HepG2 (cell line): ENCODE measurements around the gene BEAN1. TPM values are rescaled to one million over a fixed set of nuclear protein-coding genes. Genes with fewer than 3 reads are reported as not detected.

Experiments
- AKNA ChIP-seq: sonication (generic); formaldehyde crosslinking; IDR thresholded peaks from 2 replicates; pipeline ENCODE4 v1.4.0; 2020; ENCODE audit warnings: missing genetic modification reagents, borderline replicate concordance
- ARNTL ChIP-seq: sonication (generic); formaldehyde crosslinking; IDR thresholded peaks from 2 replicates; pipeline ENCODE4 v1.4.0; 2020; ENCODE audit warnings: mild to moderate bottlenecking, missing genetic modification reagents
- ATRX ChIP-seq: sonication (generic); formaldehyde crosslinking; IDR thresholded peaks from 2 replicates; pipeline ENCODE4 v1.4.0; 2020; ENCODE audit warnings: missing genetic modification reagents, borderline replicate concordance
- CCDC6 ChIP-seq: sonication (generic); formaldehyde crosslinking; IDR thresholded peaks from 2 replicates; pipeline ENCODE4 v1.8.1; 2022; ENCODE audit warnings: mild to moderate bottlenecking, missing genetic modification reagents, moderate library complexity
- MTF2 ChIP-seq: sonication (generic); formaldehyde crosslinking; IDR thresholded peaks from 2 replicates; pipeline ENCODE4 v1.5.0; 2020; ENCODE audit warnings: missing genetic modification reagents, borderline replicate concordance
- MYC ChIP-seq: sonication (generic); formaldehyde crosslinking; IDR thresholded peaks from 2 replicates; pipeline ENCODE4 v1.9.0; 2021; ENCODE audit warnings: missing genetic modification reagents, borderline replicate concordance
- NONO ChIP-seq, 2 experiments: fragments of 450-650 bp in 1 of 2; sonication (generic) in 1 of 2; formaldehyde crosslinking in 1 of 2; IDR thresholded peaks in 1 of 2; conservative IDR thresholded peaks in 1 of 2; 2 replicates each; pipeline versions ENCODE4 v1.6.1 to v1.8.0; 2017 to 2022; ENCODE audit warnings: mild to moderate bottlenecking in 1 of 2, missing genetic modification reagents in 1 of 2, moderate library complexity in 1 of 2
- PATZ1 ChIP-seq: sonication (generic); formaldehyde crosslinking; IDR thresholded peaks from 2 replicates; pipeline ENCODE4 v1.4.0; 2020; ENCODE audit warnings: missing genetic modification reagents
- RFX5 ChIP-seq: IDR thresholded peaks from 2 replicates; pipeline ENCODE4 v1.6.1; 2011; ENCODE audit warnings: low read depth, low read length, improper control_type of control experiment
- SMARCC2 ChIP-seq: fragments of 450-650 bp; IDR thresholded peaks from 2 replicates; pipeline ENCODE4 v1.6.1; 2017; ENCODE audit warnings: antibody characterized with exemption, mild to moderate bottlenecking
- SUZ12 ChIP-seq: fragments of 150-350 bp; IDR thresholded peaks from 2 replicates; pipeline ENCODE4 v1.6.1; 2014; ENCODE audit warnings: low read depth, low read length
- TBX2 ChIP-seq: sonication (generic); formaldehyde crosslinking; IDR thresholded peaks from 2 replicates; pipeline ENCODE4 v1.5.0; 2020; ENCODE audit warnings: missing genetic modification reagents, mild to moderate bottlenecking, borderline replicate concordance
- ZBTB39 ChIP-seq: sonication (generic); formaldehyde crosslinking; IDR thresholded peaks from 2 replicates; pipeline ENCODE4 v1.5.0; 2020; ENCODE audit warnings: missing genetic modification reagents
- ZMAT3 ChIP-seq: sonication (generic); formaldehyde crosslinking; conservative IDR thresholded peaks from 2 replicates; pipeline ENCODE4 v1.7.0; 2021; ENCODE audit warnings: missing genetic modification reagents
- ZNF143 ChIP-seq: sonication (generic); formaldehyde crosslinking; IDR thresholded peaks from 2 replicates; pipeline ENCODE4 v1.4.0; 2020; ENCODE audit warnings: missing genetic modification reagents
- ZNF296 ChIP-seq: sonication (generic); formaldehyde crosslinking; conservative IDR thresholded peaks from 2 replicates; pipeline ENCODE4 v1.5.0; 2020; ENCODE audit warnings: mild to moderate bottlenecking, missing genetic modification reagents
- ZNF354B ChIP-seq: sonication (generic); formaldehyde crosslinking; IDR thresholded peaks from 2 replicates; pipeline ENCODE4 v1.8.0; 2022; ENCODE audit warnings: mild to moderate bottlenecking, missing genetic modification reagents
- ZNF431 ChIP-seq: sonication (generic); formaldehyde crosslinking; IDR thresholded peaks from 2 replicates; pipeline ENCODE4 v1.9.0; 2022; ENCODE audit warnings: missing genetic modification reagents, low read depth, mild to moderate bottlenecking, borderline replicate concordance
- ZNF788 ChIP-seq: sonication (generic); formaldehyde crosslinking; IDR thresholded peaks from 2 replicates; pipeline ENCODE4 v1.5.0; 2020; ENCODE audit warnings: mild to moderate bottlenecking, missing genetic modification reagents, borderline replicate concordance
- polyA plus RNA-seq, 8 experiments: library from polyadenylated mRNA; depleted of rRNA in 3 of 8; stranded (reverse) in 7 of 8; unstranded in 1 of 8; fragments of >200 nt; fragmentation: Illumina TruSeq in 4 of 8; extraction: Trizol in 4 of 8; gene quantifications; 2 replicates each; pipeline versions ENCODE4 v1.2.1 to v1.2.3, GENCODE V29; 2011 to 2016; ENCODE audit warnings: low read depth in 4 of 8, missing spikeins in 1 of 8, mixed read lengths in 1 of 8; ENCODE audit not compliant: insufficient read depth in 1 of 8
- total RNA-seq, 5 experiments: library from RNA; depleted of rRNA; stranded (reverse); fragments of >200 nt; fragmentation: Illumina TruSeq; extraction: Trizol; gene quantifications; 2 replicates each; pipeline ENCODE4 v1.2.3, GENCODE V29; 2016; ENCODE audit warnings: low read depth in 1 of 5

Gene BEAN1
- total and polyA plus RNA-seq, 2 of the 13 experiments (the other 11 are each of a cell fraction or from before 2014, with no cell fraction given): 0.53 to 1.4 TPM

GRCh38 chr16:66386629-66387622 lies 40.2 kb upstream of the BEAN1 start (continued):
- 0 out of 2 replicates have a peak, but pooled peaks have one; percentile 5 for TF ChIP-seq ZNF296 (CRISPR knock-in tag)
- no peak for TF ChIP-seq RFX5
- TF ChIP-seq MYC (CRISPR knock-in tag): 0 out of 2 replicates have a peak, but pooled peaks have one; percentile 15
- TF ChIP-seq PATZ1 (CRISPR knock-in tag): no peak
- no peak for TF ChIP-seq MTF2 (CRISPR knock-in tag)
- no peak for TF ChIP-seq SUZ12
- TF ChIP-seq ZBTB39 (CRISPR knock-in tag): no peak
- TF ChIP-seq SMARCC2: no peak
- no peak for TF ChIP-seq ATRX
- TF ChIP-seq AKNA (CRISPR knock-in tag): no peak
- TF ChIP-seq ZMAT3 (CRISPR knock-in tag): no peak
- TF ChIP-seq ARNTL (CRISPR knock-in tag): no peak
- no peak for TF ChIP-seq NONO (IDR thresholded peaks at IDR 0.05)
- 0 out of 2 replicates have a peak, but pooled peaks have one; percentile 26 for TF ChIP-seq NONO (CRISPR knock-in tag; conservative IDR thresholded peaks at IDR 0.05)
- TF ChIP-seq ZNF143 (CRISPR knock-in tag): no peak
- peak; percentile 46 for TF ChIP-seq TBX2 (CRISPR knock-in tag)
- TF ChIP-seq CCDC6 (CRISPR knock-in tag): 0 out of 2 replicates have a peak, but pooled peaks have one; percentile 21
- TF ChIP-seq ZNF354B: no peak
- 0 out of 2 replicates have a peak, but pooled peaks have one; percentile 29 for TF ChIP-seq ZNF788 (CRISPR knock-in tag)
- TF ChIP-seq ZNF431 (CRISPR knock-in tag): no peak
